GM23338 (cell line): ENCODE data around the gene PRB3. TPM values are rescaled to one million over a fixed set of nuclear protein-coding genes. Genes with fewer than 3 reads are reported as not detected.

Source experiments
- ATAC-seq: fragments of 200-7000 bp; cut with Tn5 transposase; 3 replicates; pipeline ENCODE4 v1.9.1; 2020
- DNase-seq: peaks from one replicate; pipeline ENCODE4 v3.0.0-alpha.2; 2015; ENCODE audit warnings: low spot score
- H2AFZ ChIP-seq: fragments of 200-600 bp; sonication (generic); 2 replicates; pipeline ENCODE4 v1.8.0; 2016; ENCODE audit warnings: antibody characterized with exemption, mild to moderate bottlenecking, moderate library complexity
- H3F3A ChIP-seq: fragments of 200-600 bp; sonication (generic); replicated peaks from 2 replicates; pipeline ENCODE4 v1.8.0; 2017; ENCODE audit warnings: antibody characterized with exemption, mixed run types, low read depth
- H3K27ac ChIP-seq: fragments of 200-600 bp; sonication (generic); 2 replicates; pipeline ENCODE4 v1.6.1; 2016; ENCODE audit warnings: low read depth
- H3K27me3 ChIP-seq: fragments of 200-600 bp; sonication (generic); 2 replicates; pipeline ENCODE4 v1.8.0; 2016; ENCODE audit warnings: mild to moderate bottlenecking, mixed run types, moderate library complexity; ENCODE audit not compliant: insufficient read depth
- H3K36me3 ChIP-seq: fragments of 200-600 bp; sonication (generic); 2 replicates; pipeline ENCODE4 v1.8.0; 2016; ENCODE audit warnings: mild to moderate bottlenecking; ENCODE audit not compliant: insufficient read depth
- H3K4me1 ChIP-seq: fragments of 200-600 bp; sonication (generic); 2 replicates; pipeline ENCODE4 v1.8.0; 2016; ENCODE audit warnings: mild to moderate bottlenecking, moderate library complexity; ENCODE audit not compliant: insufficient read depth
- H3K4me2 ChIP-seq: fragments of 200-600 bp; sonication (generic); 2 replicates; pipeline ENCODE4 v1.7.1; 2017; ENCODE audit warnings: mixed run types
- H3K4me3 ChIP-seq: fragments of 200-600 bp; sonication (generic); 2 replicates; pipeline ENCODE4 v1.6.1; 2016; ENCODE audit warnings: mixed run types
- H3K79me2 ChIP-seq: fragments of 200-600 bp; sonication (generic); replicated peaks from 2 replicates; pipeline ENCODE4 v1.8.0; 2017; ENCODE audit warnings: mild to moderate bottlenecking; ENCODE audit not compliant: insufficient read depth
- H3K9me2 ChIP-seq: fragments of 200-600 bp; sonication (generic); 2 replicates; pipeline ENCODE4 v1.8.0; 2017; ENCODE audit not compliant: insufficient read depth
- H4K20me1 ChIP-seq: fragments of 200-600 bp; sonication (generic); replicated peaks from 2 replicates; pipeline ENCODE4 v1.8.0; 2017; ENCODE audit warnings: mild to moderate bottlenecking; ENCODE audit not compliant: insufficient read depth
- H3K27ac Mint-ChIP-seq: 2 replicates; pipeline ENCODE4 v1.8.0; 2020; ENCODE audit warnings: inconsistent platforms, mild to moderate bottlenecking, moderate library complexity, mixed read lengths
- H3K27me3 Mint-ChIP-seq: 3 replicates; pipeline ENCODE4 v1.8.0; 2022; ENCODE audit warnings: low read depth, mild to moderate bottlenecking, moderate library complexity, mixed read lengths, inconsistent platforms; ENCODE audit not compliant: insufficient read depth, poor library complexity
- H3K36me3 Mint-ChIP-seq: 3 replicates; pipeline ENCODE4 v1.8.0; 2021; ENCODE audit warnings: low read depth, mild to moderate bottlenecking, inconsistent platforms, moderate library complexity, mixed read lengths
- H3K4me1 Mint-ChIP-seq: 3 replicates; pipeline ENCODE4 v1.8.0; 2020; ENCODE audit warnings: mild to moderate bottlenecking, inconsistent platforms, mixed read lengths
- H3K4me3 Mint-ChIP-seq: 3 replicates; pipeline ENCODE4 v1.8.0; 2021; ENCODE audit warnings: moderate library complexity, mild to moderate bottlenecking, inconsistent platforms, mixed read lengths
- H3K9me3 Mint-ChIP-seq: 3 replicates; pipeline ENCODE4 v1.8.0; 2020; ENCODE audit warnings: moderate library complexity, mild to moderate bottlenecking, inconsistent platforms, mixed read lengths
- CREB1 ChIP-seq: fragments of 250-450 bp; sonication (Bioruptor Pico); IDR thresholded peaks from 2 replicates; pipeline ENCODE4 v1.5.0; 2020; ENCODE audit warnings: low read depth, mild to moderate bottlenecking, moderate library complexity
- CTCF ChIP-seq, 2 experiments: fragments of 200-600 bp in 1 of 2; sonication (generic) in 1 of 2; conservative IDR thresholded peaks; 2 replicates each; pipeline versions ENCODE4 v1.5.1 to v1.6.1; 2016 to 2017; ENCODE audit warnings: antibody characterized with exemption in 2 of 2, low read depth in 2 of 2, mild to moderate bottlenecking in 2 of 2, moderate library complexity in 1 of 2
- ETS1 ChIP-seq: IDR thresholded peaks from 2 replicates; pipeline ENCODE4 v1.6.1; 2016; ENCODE audit warnings: antibody characterized with exemption
- EZH2 ChIP-seq: fragments of 200-600 bp; sonication (generic); IDR thresholded peaks from one replicate; pipeline ENCODE4 v1.8.0; 2017; ENCODE audit warnings: antibody characterized with exemption, mild to moderate bottlenecking, low read depth; ENCODE audit not compliant: unreplicated experiment
- EZH2phosphoT487 ChIP-seq: fragments of 200-600 bp; sonication (generic); IDR thresholded peaks from one replicate; pipeline ENCODE4 v1.8.1; 2018; ENCODE audit warnings: antibody characterized with exemption; ENCODE audit not compliant: unreplicated experiment
- JUNB ChIP-seq: IDR thresholded peaks from one replicate; pipeline ENCODE4 v1.6.1; 2016; ENCODE audit warnings: antibody characterized with exemption; ENCODE audit not compliant: unreplicated experiment
- NANOG ChIP-seq: IDR thresholded peaks from 2 replicates; pipeline ENCODE4 v1.6.1; 2016; ENCODE audit warnings: antibody characterized with exemption, borderline replicate concordance
- POLR2AphosphoS5 ChIP-seq: IDR thresholded peaks from 2 replicates; pipeline ENCODE4 v1.6.1; 2016; ENCODE audit warnings: antibody characterized with exemption, low read depth
- REST ChIP-seq: IDR thresholded peaks from one replicate; pipeline ENCODE4 v1.6.1; 2018; ENCODE audit warnings: antibody characterized with exemption; ENCODE audit not compliant: unreplicated experiment
- STAT1 ChIP-seq: IDR thresholded peaks from one replicate; pipeline ENCODE4 v1.6.1; 2016; ENCODE audit warnings: antibody characterized with exemption; ENCODE audit not compliant: unreplicated experiment
- ZNF114 ChIP-seq: fragments of 250-450 bp; sonication (Bioruptor Pico); IDR thresholded peaks from 2 replicates; pipeline ENCODE4 v1.5.0; 2020; ENCODE audit warnings: mild to moderate bottlenecking, moderate library complexity
- ZNF331 ChIP-seq: fragments of 250-450 bp; sonication (Bioruptor Pico); IDR thresholded peaks from 2 replicates; pipeline ENCODE4 v1.5.0; 2020; ENCODE audit warnings: low read depth, mild to moderate bottlenecking, moderate library complexity
- ZNF462 ChIP-seq: fragments of 250-450 bp; sonication (Bioruptor Pico); IDR thresholded peaks from 2 replicates; pipeline ENCODE4 v1.5.0; 2020; ENCODE audit warnings: mild to moderate bottlenecking, moderate library complexity
- polyA plus RNA-seq: library from polyadenylated mRNA; unstranded; fragments of >200 nt; fragmentation: Nextera tagmentation; extraction: Ambion mirVana; gene quantifications from 2 replicates; pipeline ENCODE4 v1.2.1, GENCODE V29; 2016
- total RNA-seq: library from RNA; depleted of rRNA; stranded (reverse); fragments of >200 nt; shearing (Covaris generic); gene quantifications from 2 replicates; pipeline ENCODE4 v1.2.3, GENCODE V29; 2014

The PRB3 gene
- total and polyA plus RNA-seq, 2 experiments from 2014 or later: 3.0 TPM; not detected in 1

GRCh38 chr12:11264501-11264900 lies 5.0 kb downstream of the PRB3 start:
- no peak overlapping the region for H2AFZ ChIP-seq
- no peaks in the 10 kb centered on the region for H4K20me1 ChIP-seq
- no peak for TF ChIP-seq ZNF462 (CRISPR knock-in tag)
- TF ChIP-seq CTCF (conservative IDR thresholded peaks at IDR 0.05; ENCODE audit: low read depth in 2 of 2): no peak
- TF ChIP-seq REST: no peak
- TF ChIP-seq EZH2phosphoT487: no peak
- no peak for TF ChIP-seq ZNF114 (CRISPR knock-in tag)
- no peak for TF ChIP-seq JUNB
- no peak for TF ChIP-seq EZH2
- TF ChIP-seq CREB1: no peak
- no peak for TF ChIP-seq STAT1
- TF ChIP-seq NANOG: no peak
- no peak for TF ChIP-seq ZNF331 (CRISPR knock-in tag)
- TF ChIP-seq ETS1: no peak
- TF ChIP-seq POLR2AphosphoS5: no peak
- H3K27me3 ChIP-seq: no peaks in the 10 kb centered on the region
- no peaks in the 10 kb centered on the region for H3K36me3 Mint-ChIP-seq
- no peak overlapping the region for H3K27ac Mint-ChIP-seq
- H3K79me2 ChIP-seq: no peaks in the 10 kb centered on the region
- no peak overlapping the region for H3K4me3 Mint-ChIP-seq
- no peaks in the 10 kb centered on the region for H3K4me1 Mint-ChIP-seq
- H3K4me1 ChIP-seq: no peaks in the 10 kb centered on the region
- no peak overlapping the region for H3K4me3 ChIP-seq
- ATAC-seq (no peak), DNase-seq (no peak)
- H3K9me2 ChIP-seq: no peaks in the 10 kb centered on the region; the same call in 1 of the 2 replicates
- H3K4me2 ChIP-seq: no peak overlapping the region
- H3K9me3 Mint-ChIP-seq: peaks cover 6% of the 10 kb centered on the region; the same call in 1 of the 3 replicates
- H3K36me3 ChIP-seq: no peaks in the 10 kb centered on the region
- no peak overlapping the region for H3K27ac ChIP-seq
- no peaks in the 10 kb centered on the region for H3K27me3 Mint-ChIP-seq
- no peaks in the 10 kb centered on the region for H3F3A ChIP-seq
